Heart right ventricle (tissue), 16 donors: Measurements from ENCODE around the gene HPCAL1. TPM values are rescaled to one million over a fixed set of nuclear protein-coding genes. Genes with fewer than 3 reads are reported as not detected.

Experiments
- ATAC-seq, 8 donors: fragments of 200-7000 bp; cut with Tn5 transposase; one replicate each; pipeline ENCODE4 v1.9.1; 2020; ENCODE audit warnings: mild to moderate bottlenecking in 8 of 8, moderate library complexity in 8 of 8, moderate number of reproducible peaks in 1 of 8
- DNase-seq, 2 donors: peaks; one replicate each; pipeline ENCODE4 v3.0.0-alpha.2; 2020
- H3K27ac ChIP-seq, 10 donors: fragments of 200-600 bp; sonication (generic) in 2 of 10; one replicate each; pipeline versions ENCODE4 v1.5.0 to v1.8.0; 2020 to 2022; ENCODE audit warnings: mild to moderate bottlenecking in 3 of 10
- H3K27me3 ChIP-seq, 7 donors: fragments of 200-600 bp; one replicate each; pipeline ENCODE4 v1.8.0; 2021 to 2022; ENCODE audit warnings: mild to moderate bottlenecking in 2 of 7
- H3K36me3 ChIP-seq, 9 donors: fragments of 200-600 bp; sonication (generic) in 1 of 9; one replicate each; pipeline versions ENCODE4 v1.5.0 to v1.8.0; 2020 to 2022; ENCODE audit warnings: mild to moderate bottlenecking in 2 of 9
- H3K4me1 ChIP-seq, 9 donors: fragments of 200-600 bp; sonication (generic) in 1 of 9; one replicate each; pipeline versions ENCODE4 v1.5.0 to v1.8.0; 2020 to 2022; ENCODE audit warnings: mild to moderate bottlenecking in 4 of 9
- H3K4me3 ChIP-seq, 10 donors: fragments of 200-600 bp; sonication (generic) in 2 of 10; one replicate each; pipeline versions ENCODE4 v1.5.0 to v1.8.0; 2020 to 2022; ENCODE audit warnings: mild to moderate bottlenecking in 7 of 10, moderate library complexity in 2 of 10
- H3K9me3 ChIP-seq, 11 donors: fragments of 200-600 bp in 10 of 11; sonication (generic) in 2 of 11; one replicate each; pipeline versions ENCODE4 v1.5.0 to v1.8.0; 2013 to 2022; ENCODE audit warnings: mild to moderate bottlenecking in 2 of 11, control low read depth in 1 of 11, moderate library complexity in 1 of 11
- WGBS, 2 donors: extraction: QIAGEN DNeasy Blood & Tissue Kit; methylation state at CpG; one replicate each; pipeline ENCODE4 v1.1.7; 2013; ENCODE audit warnings: inconsistent platforms in 1 of 2; 5-methylcytosine and 5-hydroxymethylcytosine counted together
- intact Hi-C, 10 donors: fragments of 100-400 bp; cut with DNase I; formaldehyde crosslinking; loops; one replicate each; pipeline versions ENCODE4 v1.11.1 to v1.14.2; 2022
- polyA plus RNA-seq, 2 donors: library from polyadenylated mRNA; stranded (reverse); fragments of 200-250 nt; gene quantifications; one replicate each; pipeline ENCODE4 v1.2.3, GENCODE V29; 2013
- total RNA-seq, 10 donors: library from RNA; stranded (reverse); fragmentation: NEBNext Ultra II Directional in 3 of 10; extraction: Animal tissue kit (Norgen Biotek cat#: 25700) in 3 of 10; gene quantifications; one replicate each; pipeline versions ENCODE4 v1.2.1 to v1.2.4, GENCODE V29; 2021 to 2023
- TF ChIP-seq, protein P1 (sequence below), 9 donors: fragments of 200-600 bp; sonication (generic) in 2 of 9; IDR thresholded peaks; one replicate each; pipeline versions ENCODE4 v1.5.0 to v1.8.0; 2021 to 2022; ENCODE audit warnings: antibody characterized with exemption in 9 of 9, mild to moderate bottlenecking in 5 of 9, moderate library complexity in 1 of 9
- donor health status: Arrhythmogenic right ventricular cardiomyopathy.
- donor health status: ischemic (EF 13 %, LVEDD 7.1; RV severe dilation, severe dysfunction).
- donor health status: healthy with polysubstance abuse.
- donor health status: DM: no; HTN: yes; CAD: no.
- donor health status: DM: no; HTN: no; CAD: no.
- donor health status: ischemic (EF 25% LVEDD 6.9; RV normal size, moderate dysfunction).
- donor health status: ischemic (EF 25% LVEDD 5.7; RV mildly dilated, moderate dysfunction).
- donor health status: healthy.
- donor health status: DM: yes; HTN: yes; CAD: no.
- donor health status: Ischemic cardiomyopathy.
- donor health status: ischemic (EF 35%, LVEDD 5.7; RV mildly dilated, moderate dysfunction).
- donor health status: nonischemic (EF 11% LVEDD 7.7; RV severe dilation, severe dysfunction).
- donor health status: DM: yes; HTN: yes; CAD: no.
- donor health status: PGD.
- donor health status: ischemic (EF 29% LVEDD 5.4; RV normal size, mild dysfunction).
- donor health status: nonischemic (EF 23%, LVEDD 6.1; RV moderate dilation, normal function).

Gene HPCAL1
- total and polyA plus RNA-seq, 12 donors, result 15.8 to 49.2 (median 27.5) TPM

DNA sequence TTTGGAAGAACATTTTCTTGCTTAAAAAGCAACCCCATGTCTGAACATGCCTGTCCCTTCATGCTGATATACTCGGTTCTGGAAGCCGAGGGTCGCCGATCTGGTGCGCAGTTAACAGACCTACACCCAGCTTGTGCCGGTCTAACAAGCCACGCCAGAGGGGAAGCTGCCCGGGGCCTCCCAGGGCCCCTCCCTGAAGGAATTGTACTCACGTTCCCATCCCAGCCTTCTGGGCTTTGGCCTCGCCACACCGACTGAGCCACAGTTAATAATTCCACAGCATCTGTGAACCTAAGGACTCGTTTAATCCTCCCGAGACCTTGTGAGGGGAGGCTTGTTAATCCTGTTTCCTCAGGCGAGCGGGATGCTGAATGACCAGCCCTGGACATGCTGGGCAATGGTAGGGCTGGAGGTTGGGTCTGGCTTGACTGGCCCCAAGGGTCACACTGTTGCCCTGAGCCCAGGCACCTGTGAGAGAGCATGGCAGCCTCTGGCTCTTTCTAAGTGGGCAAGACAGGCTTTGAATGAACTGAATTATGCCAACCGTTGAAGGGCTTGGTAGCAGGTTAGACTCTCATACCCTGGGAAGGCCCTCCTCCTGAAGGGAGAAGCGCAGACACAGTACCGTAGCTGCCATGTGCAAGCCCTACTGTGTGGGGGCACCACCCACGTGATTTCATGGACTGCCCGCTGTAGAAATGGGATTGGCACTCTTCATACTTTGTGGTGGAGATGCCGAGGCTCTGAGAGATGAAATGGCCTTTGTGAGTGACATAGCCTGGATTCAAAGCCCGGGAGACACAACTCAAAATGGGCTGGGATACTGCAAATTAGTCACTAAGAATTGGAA, 173.3 kb downstream of the HPCAL1 start:
- Histone ChIP-seq H3K4me1 (no peaks in the 10 kb centered on the region), H3K4me3 (no peak overlapping the region), H3K36me3 (no peaks in the 10 kb centered on the region), H3K27me3 (no peaks in the 10 kb centered on the region), H3K9me3 (no peaks in the 10 kb centered on the region), H3K27ac (no peak overlapping the region)
- DNase-seq (no peak), ATAC-seq (no peak)
- intact Hi-C loops, result no loop called here
- WGBS, 2 donors, result 89 to 91% methylated on average over 22 of the region's 22 CpGs
- TF ChIP-seq, protein P1, sequence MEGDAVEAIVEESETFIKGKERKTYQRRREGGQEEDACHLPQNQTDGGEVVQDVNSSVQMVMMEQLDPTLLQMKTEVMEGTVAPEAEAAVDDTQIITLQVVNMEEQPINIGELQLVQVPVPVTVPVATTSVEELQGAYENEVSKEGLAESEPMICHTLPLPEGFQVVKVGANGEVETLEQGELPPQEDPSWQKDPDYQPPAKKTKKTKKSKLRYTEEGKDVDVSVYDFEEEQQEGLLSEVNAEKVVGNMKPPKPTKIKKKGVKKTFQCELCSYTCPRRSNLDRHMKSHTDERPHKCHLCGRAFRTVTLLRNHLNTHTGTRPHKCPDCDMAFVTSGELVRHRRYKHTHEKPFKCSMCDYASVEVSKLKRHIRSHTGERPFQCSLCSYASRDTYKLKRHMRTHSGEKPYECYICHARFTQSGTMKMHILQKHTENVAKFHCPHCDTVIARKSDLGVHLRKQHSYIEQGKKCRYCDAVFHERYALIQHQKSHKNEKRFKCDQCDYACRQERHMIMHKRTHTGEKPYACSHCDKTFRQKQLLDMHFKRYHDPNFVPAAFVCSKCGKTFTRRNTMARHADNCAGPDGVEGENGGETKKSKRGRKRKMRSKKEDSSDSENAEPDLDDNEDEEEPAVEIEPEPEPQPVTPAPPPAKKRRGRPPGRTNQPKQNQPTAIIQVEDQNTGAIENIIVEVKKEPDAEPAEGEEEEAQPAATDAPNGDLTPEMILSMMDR (IDR thresholded peaks at IDR 0.05), result no peak

DNA sequence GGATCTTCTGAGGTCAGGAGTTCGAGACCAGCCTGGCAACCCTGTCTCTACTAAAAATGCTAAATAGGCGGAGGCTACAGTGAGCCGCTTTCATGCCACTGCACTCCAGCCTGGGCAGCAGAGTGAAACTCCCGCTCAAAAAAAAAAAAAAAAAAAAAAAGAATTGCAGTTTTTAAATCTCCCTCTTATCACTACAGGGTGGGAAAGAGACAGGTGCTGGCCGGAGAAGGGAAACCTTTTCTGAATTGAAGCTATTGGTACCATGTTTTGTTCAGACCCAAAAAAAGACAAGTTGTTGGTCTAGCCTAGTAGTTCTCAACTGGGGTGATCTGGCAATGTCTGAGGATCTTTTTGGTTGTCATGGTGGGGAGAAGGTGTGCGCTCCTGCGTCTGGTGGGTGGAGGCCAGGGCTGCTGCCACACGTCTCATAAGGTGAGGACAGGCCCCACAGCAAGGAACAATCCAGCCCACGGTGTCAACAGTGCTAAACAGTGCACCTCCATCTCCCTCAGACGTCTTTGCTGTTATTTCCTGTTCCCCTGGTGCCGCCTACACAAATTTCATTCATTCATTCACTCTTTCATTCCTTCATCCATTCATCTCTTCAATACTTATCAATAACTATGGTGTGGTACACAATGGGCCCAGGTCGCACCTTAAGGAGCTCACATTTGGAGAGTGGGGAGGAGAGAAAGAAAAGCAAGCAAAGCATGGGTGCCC, 174.2 kb downstream of the HPCAL1 start:
- intact Hi-C loops, result no loop called here
- no peak overlapping the region for H3K27ac ChIP-seq
- WGBS, 2 donors, result 89% methylated on average over 12 of the region's 12 CpGs
- H3K36me3 ChIP-seq, result no peaks in the 10 kb centered on the region
- TF ChIP-seq, protein P1 (IDR thresholded peaks at IDR 0.05), result no peak
- ATAC-seq, result no peak
- H3K4me3 ChIP-seq, result no peak overlapping the region
- no peak for DNase-seq
- no peaks in the 10 kb centered on the region for H3K4me1 ChIP-seq
- peaks cover 0 to 7% (median 0%) of the 10 kb centered on the region in 7 donors for H3K27me3 ChIP-seq
- H3K9me3 ChIP-seq, result no peaks in the 10 kb centered on the region

Other genes starting within 250 kb of the HPCAL1 start
- gene CYS1, start 222.5 kb upstream of the HPCAL1 start, total RNA-seq, result 1 to 10 TPM in 9 of 10 donors, under 1 TPM in 1; 0.77 to 7.2 (median 4.2) TPM
- gene CYS1, start 222.5 kb upstream of the HPCAL1 start, polyA plus RNA-seq, result 1 to 10 TPM in 1 of 2 donors, under 1 TPM in 1; 0.38 to 1.2 TPM
- 10 to 100 TPM in 1 of 10 donors, 1 to 10 TPM in 5, under 1 TPM in 4; 0.08 to 18.7 (median 1.3) TPM for gene RRM2, start 180.2 kb upstream of the HPCAL1 start, total RNA-seq
- under 1 TPM; 0.22 to 0.28 TPM for gene RRM2, start 180.2 kb upstream of the HPCAL1 start, polyA plus RNA-seq
- 10 to 100 TPM; 25.4 to 92.8 (median 56.0) TPM for gene ODC1, start 145.4 kb downstream of the HPCAL1 start, total RNA-seq
- 10 to 100 TPM in 1 of 2 donors, 1 to 10 TPM in 1; 4.1 to 81.9 TPM for gene ODC1, start 145.4 kb downstream of the HPCAL1 start, polyA plus RNA-seq